ENCODE data around the gene RERE. TPM values are rescaled to one million over a fixed set of nuclear protein-coding genes. Genes with fewer than 3 reads are reported as not detected.
A peak's percentile ranks its signal among the peaks of the same experiment; 100 is the strongest.

Gene RERE
- total RNA-seq, 1 experiment from 2014 or later, result 217 TPM

DNA sequence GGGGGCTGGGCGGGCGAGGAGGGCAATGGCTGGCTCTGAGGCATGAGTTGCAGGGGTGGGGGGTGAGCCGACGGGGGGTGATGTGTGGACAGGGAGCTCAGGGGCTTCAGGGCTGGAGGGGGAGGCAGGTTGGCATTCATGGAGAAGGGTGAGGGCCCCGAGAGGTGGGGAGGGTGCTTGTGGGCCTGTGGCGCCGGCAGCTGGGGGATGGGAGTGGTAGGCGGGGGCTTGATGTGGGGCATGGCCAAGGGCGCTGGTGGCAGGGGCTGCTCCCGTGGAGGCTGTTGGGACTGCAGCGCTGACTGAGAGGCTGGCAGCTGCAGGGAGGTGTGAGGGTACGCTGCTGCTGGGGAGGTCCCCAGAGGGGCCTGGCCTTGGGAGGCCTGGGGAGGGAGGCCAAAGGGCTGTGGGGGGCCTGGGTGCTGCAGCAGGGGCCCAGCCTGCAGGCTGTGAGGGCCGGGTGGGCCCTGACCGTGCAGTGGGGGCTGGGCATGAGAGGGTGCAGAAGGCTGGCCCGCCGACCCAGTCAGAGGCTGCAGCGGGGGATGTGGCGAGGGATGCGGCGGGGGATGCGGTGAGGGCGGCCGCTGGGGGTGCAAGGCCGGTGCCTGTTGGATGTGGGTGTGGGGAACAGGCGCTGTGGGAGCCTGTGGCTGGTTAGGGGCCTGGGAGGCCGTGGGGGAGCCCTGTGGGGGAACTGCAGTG, 456.8 kb downstream of the RERE start (continued):
- TF ChIP-seq POLR2AphosphoS5 (IDR thresholded peaks at IDR 0.05; ENCODE audit: low read depth, low read length), result no peak

DNA sequence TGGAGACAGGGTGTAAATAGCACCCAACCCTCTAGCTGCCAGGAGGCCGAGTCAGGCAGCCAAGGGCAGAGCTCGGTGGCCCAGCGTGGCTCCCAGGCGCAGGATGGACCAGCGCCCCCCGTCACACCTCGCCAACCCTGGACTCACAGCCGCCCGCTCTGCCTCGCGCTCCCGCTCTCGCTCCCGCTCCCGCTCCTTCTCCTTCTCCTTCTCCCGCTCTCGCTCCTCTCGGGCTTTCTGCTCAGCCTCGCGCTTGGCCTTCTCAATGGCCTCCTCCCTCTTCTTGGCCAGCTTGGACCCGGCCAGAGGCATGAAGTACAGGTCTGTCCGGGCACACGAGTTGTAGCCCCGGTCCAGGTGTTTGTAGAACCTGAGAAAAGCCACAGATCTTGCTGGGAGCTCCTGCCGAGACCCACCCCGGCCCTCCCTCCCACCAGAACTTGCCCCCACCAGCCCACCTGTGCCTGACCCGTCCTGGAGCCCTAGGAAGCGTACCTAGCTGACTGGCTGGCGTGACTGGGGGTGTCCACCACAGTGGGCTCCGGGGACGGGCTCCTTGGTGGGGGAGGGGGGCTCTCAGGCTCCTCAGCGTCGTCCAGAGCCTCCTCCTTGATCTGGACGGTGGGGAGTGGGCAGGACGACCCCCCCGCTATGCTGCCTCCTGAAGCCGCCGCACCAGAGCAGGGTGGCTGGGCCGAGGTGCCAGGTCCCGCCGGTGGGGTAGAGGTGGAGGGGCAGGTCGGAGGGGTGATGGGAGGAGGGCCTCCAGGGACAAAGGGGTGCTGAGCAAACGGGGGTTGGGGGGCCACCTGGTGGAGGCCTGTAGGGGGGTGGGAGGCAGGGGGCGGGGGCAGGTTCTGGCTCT, 457.6 kb downstream of the RERE start:
- intact Hi-C loops (cut with micrococcal nuclease; ENCODE audit: unreplicated experiment), result no loop called here
- no peak overlapping the region; the same call in 1 of the 2 replicates for H3K27ac ChIP-seq (ENCODE audit: low read length)
- no peak overlapping the region for H3K4me3 ChIP-seq (ENCODE audit: low read depth in 2 of 2, low read length in 2 of 2)
- ChIA-PET POLR2A (no interaction called here), CTCF (no interaction called here)
- ATAC-seq (no peak), DNase-seq (ENCODE audit: low read depth, low spot score) (no peak)
- H3K9me3 ChIP-seq (ENCODE audit: control insufficient read depth, insufficient read depth, low read depth, low read length), result no peaks in the 10 kb centered on the region
- in situ Hi-C loops (cut with HindIII; ENCODE audit: low pct_unique_long_range_greater_than_20kb, low sequenced_read_pairs), result no loop called here
- peaks cover 6% of the 10 kb centered on the region; the same call in 1 of the 2 replicates for H3K4me1 ChIP-seq (ENCODE audit: control insufficient read depth, insufficient read depth, low read length)
- TF ChIP-seq, protein P1, sequence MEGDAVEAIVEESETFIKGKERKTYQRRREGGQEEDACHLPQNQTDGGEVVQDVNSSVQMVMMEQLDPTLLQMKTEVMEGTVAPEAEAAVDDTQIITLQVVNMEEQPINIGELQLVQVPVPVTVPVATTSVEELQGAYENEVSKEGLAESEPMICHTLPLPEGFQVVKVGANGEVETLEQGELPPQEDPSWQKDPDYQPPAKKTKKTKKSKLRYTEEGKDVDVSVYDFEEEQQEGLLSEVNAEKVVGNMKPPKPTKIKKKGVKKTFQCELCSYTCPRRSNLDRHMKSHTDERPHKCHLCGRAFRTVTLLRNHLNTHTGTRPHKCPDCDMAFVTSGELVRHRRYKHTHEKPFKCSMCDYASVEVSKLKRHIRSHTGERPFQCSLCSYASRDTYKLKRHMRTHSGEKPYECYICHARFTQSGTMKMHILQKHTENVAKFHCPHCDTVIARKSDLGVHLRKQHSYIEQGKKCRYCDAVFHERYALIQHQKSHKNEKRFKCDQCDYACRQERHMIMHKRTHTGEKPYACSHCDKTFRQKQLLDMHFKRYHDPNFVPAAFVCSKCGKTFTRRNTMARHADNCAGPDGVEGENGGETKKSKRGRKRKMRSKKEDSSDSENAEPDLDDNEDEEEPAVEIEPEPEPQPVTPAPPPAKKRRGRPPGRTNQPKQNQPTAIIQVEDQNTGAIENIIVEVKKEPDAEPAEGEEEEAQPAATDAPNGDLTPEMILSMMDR (IDR thresholded peaks at IDR 0.05), result no peak
- TF ChIP-seq, protein P2, sequence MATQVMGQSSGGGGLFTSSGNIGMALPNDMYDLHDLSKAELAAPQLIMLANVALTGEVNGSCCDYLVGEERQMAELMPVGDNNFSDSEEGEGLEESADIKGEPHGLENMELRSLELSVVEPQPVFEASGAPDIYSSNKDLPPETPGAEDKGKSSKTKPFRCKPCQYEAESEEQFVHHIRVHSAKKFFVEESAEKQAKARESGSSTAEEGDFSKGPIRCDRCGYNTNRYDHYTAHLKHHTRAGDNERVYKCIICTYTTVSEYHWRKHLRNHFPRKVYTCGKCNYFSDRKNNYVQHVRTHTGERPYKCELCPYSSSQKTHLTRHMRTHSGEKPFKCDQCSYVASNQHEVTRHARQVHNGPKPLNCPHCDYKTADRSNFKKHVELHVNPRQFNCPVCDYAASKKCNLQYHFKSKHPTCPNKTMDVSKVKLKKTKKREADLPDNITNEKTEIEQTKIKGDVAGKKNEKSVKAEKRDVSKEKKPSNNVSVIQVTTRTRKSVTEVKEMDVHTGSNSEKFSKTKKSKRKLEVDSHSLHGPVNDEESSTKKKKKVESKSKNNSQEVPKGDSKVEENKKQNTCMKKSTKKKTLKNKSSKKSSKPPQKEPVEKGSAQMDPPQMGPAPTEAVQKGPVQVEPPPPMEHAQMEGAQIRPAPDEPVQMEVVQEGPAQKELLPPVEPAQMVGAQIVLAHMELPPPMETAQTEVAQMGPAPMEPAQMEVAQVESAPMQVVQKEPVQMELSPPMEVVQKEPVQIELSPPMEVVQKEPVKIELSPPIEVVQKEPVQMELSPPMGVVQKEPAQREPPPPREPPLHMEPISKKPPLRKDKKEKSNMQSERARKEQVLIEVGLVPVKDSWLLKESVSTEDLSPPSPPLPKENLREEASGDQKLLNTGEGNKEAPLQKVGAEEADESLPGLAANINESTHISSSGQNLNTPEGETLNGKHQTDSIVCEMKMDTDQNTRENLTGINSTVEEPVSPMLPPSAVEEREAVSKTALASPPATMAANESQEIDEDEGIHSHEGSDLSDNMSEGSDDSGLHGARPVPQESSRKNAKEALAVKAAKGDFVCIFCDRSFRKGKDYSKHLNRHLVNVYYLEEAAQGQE (IDR thresholded peaks at IDR 0.05; ENCODE audit: insufficient read depth in 1 of 2, low read depth in 2 of 2, low read length in 1 of 2), result no peak
- TF ChIP-seq TCF7L2 (IDR thresholded peaks at IDR 0.05; ENCODE audit: low read depth, low read length), result no peak
- no peak for TF ChIP-seq SIN3A (IDR thresholded peaks at IDR 0.05; ENCODE audit: borderline replicate concordance, insufficient read depth, low read depth, low read length)
- TF ChIP-seq POLR2AphosphoS5 (IDR thresholded peaks at IDR 0.05; ENCODE audit: low read depth, low read length), result no peak
- BruUV-seq (replicated peaks), result no TSS peak
- H3K36me3 ChIP-seq (ENCODE audit: control insufficient read depth, insufficient read depth, low read length), result peaks cover 23% of the 10 kb centered on the region
- H3K27me3 ChIP-seq (ENCODE audit: control insufficient read depth, insufficient read depth, low read length), result no peaks in the 10 kb centered on the region

DNA sequence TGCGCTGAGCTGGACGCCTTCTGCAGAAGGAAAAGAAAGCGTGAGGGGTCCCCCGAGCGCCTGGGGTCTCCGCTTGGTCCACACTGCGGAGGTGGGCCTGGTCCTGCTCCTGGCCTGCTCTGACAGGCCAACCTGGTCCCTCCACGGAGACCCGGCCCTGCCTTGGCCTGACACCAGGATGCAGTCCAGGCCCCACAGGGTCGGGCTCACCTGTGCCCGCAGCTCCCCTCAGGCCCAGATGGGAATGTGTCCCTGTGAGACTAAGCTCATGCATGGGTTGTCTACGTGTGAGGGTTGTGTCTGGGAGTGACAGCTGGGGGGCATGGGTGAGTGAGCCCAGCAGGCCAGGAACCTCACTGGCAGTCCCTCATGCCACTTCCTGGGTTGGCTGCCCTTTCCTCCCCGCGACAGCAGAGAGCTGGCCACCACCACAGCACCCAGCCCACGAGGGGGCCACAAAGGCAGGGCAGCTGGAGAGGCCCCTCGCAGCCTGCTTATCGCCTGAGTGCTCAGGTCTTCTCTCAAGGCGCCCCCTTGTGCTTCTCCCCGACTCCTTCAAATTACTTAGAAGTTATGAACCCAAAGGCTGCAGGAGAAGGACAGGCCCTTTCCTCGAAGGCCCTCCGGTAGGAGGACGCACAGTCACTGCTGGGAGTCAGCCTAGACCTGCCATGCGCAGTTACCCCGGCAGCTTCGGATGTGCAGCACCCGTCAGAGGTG, 458.4 kb downstream of the RERE start:
- BruUV-seq (replicated peaks), result no TSS peak
- no peaks in the 10 kb centered on the region for H3K27me3 ChIP-seq (ENCODE audit: control insufficient read depth, insufficient read depth, low read length)
- peak; percentile 17 for ATAC-seq
- ChIA-PET POLR2A (no interaction called here), CTCF (interaction anchor here (0.5 to 1.2 kb wide), 2 partner anchors 10 to 558 kb away, joined by 3 to 5 read pairs; no protein-coding TSS in a partner anchor)
- no peak overlapping the region for H3K27ac ChIP-seq (ENCODE audit: low read length)
- in situ Hi-C loops (cut with HindIII; ENCODE audit: low pct_unique_long_range_greater_than_20kb, low sequenced_read_pairs), result no loop called here
- H3K4me1 ChIP-seq (ENCODE audit: control insufficient read depth, insufficient read depth, low read length), result peaks cover 3% of the 10 kb centered on the region; the same call in 1 of the 2 replicates
- TF ChIP-seq SIN3A (IDR thresholded peaks at IDR 0.05; ENCODE audit: borderline replicate concordance, insufficient read depth, low read depth, low read length) (no peak), POLR2AphosphoS5 (IDR thresholded peaks at IDR 0.05; ENCODE audit: low read depth, low read length) (peak; percentile 16; the same call in 1 of the 2 replicates)
- no peak for DNase-seq (ENCODE audit: low read depth, low spot score)
- no peak overlapping the region for H3K4me3 ChIP-seq (ENCODE audit: low read depth in 2 of 2, low read length in 2 of 2)
- H3K36me3 ChIP-seq (ENCODE audit: control insufficient read depth, insufficient read depth, low read length), result peaks cover 30% of the 10 kb centered on the region
- H3K9me3 ChIP-seq (ENCODE audit: control insufficient read depth, insufficient read depth, low read depth, low read length), result no peaks in the 10 kb centered on the region
- intact Hi-C loops (cut with micrococcal nuclease; ENCODE audit: unreplicated experiment), result no loop called here

All from Panc1 (cell line).